GM19239 (cell line): ENCODE data around the gene SLC38A1.

ENCODE experiments used
- DNase-seq: peaks from one replicate; pipeline ENCODE4 v3.0.0; 2011; ENCODE audit warnings: low spot score; ENCODE audit not compliant: insufficient read length
- FAIRE-seq: peaks from 2 replicates; lab custom pipeline; 2011; peaks lifted over from hg19 to GRCh38; lab: Jason Lieb, UNC

SLC38A1 gene

DNA sequence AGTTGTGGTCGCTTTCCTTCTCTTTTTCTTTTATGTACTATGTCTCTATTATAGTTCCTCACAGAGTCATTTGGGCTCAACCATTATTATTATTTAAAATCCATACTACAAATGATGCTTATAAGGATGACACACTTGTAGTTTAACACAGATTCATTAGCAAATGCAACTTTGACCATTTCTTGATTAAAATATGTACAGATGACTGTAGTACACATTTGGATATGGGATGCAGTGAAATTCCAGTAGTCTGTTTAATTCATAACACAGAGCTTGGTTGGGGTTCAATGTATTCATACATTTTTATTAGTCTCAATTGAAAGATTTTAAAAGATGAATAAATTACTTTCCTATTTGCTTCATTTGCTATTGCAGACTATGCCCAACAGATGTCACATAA is 30.0 kb downstream of the SLC38A1 start:
- FAIRE-seq = no peak

DNA sequence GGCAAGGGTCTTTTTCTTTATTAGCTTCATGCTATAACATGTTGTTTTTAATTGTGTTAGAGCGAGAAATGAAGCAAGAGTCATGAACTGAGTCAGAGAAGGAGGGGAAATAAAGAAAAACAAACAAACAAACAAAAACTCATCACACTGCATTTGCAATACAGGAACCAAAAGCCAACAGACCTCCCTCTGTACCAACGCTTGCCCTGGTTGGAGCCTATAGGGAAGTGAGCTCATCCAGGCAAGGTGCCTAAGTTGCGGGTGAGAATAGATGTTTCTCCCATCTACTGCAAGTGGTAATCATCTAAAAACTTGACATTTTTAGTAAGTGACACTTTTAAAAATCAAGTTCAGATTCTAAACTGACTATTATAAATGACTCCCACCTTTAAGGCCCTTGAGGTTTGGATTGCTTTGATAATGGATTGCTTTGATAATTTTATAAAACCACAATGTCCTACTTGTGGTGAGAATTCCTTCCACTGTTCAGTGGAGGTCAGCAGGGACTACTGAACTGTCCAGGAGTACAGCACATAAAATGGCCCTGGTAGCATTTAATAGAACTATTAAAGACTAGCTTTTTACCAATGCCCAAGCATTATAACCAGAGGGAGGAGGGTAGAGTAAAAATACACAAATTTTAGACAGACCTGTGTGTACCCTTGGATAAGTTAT is 31.3 kb downstream of the SLC38A1 start:
- FAIRE-seq (no peak), DNase-seq (no peak)

More for the DNA sequence above, 30.0 kb downstream of the SLC38A1 start:
- DNase-seq = no peak

DNA sequence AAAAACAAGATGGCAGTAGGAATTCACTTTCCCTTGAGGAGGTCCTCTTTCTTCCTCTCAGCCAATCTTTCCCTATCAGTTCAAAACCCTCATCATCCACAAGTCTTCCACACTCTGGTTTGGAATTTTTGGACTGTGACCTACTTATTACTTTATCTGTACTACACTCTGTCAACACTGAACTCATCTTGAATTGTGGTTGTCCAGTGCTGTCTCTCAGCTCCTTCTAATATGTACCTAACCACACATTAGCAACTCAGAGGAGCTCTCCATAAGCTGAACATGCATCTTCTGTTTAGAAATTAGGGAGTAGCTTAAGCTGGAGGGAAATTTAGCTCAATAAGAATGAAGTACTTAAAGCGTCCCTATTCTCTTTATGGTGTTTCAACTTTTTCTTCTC is 34.8 kb downstream of the SLC38A1 start:
- FAIRE-seq (no peak), DNase-seq (no peak)

DNA sequence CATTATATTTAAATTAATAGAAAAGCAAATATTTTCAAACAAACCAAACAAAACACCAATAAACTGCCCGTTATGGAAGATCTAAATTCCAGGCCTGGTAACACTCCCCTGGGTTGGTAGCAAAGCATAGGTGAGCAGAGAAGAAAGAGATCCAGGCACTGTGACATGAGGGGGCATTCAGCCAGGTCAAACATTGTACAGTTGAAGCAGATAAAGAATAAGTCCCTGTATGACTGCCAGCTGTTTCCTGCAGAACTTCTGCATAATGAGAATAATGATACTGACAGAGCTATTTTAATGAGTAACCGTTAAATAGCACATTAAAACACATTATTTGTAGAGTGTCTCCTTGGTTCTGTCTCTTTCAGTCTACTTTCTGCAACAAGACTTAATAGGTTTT is 35.4 kb downstream of the SLC38A1 start:
- FAIRE-seq (no peak), DNase-seq (no peak)

DNA sequence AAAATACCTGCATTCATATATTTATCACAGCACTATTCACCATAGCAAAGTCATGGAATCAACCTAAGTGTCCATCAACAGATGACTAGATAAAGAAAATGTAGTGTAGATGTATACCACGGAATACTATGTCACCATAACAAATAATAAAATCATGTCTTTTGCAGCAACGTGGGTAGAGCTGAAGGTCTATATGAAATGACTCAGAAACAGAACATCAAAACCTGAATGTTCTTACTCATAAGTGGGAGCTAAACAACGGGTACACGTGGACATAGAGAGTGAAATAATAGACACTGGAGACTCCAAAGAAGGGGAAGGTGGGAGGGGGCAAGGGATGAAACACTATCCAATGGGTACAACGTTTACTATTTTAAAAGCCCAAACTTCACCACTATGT is 37.9 kb downstream of the SLC38A1 start:
- FAIRE-seq (no peak), DNase-seq (no peak)

DNA sequence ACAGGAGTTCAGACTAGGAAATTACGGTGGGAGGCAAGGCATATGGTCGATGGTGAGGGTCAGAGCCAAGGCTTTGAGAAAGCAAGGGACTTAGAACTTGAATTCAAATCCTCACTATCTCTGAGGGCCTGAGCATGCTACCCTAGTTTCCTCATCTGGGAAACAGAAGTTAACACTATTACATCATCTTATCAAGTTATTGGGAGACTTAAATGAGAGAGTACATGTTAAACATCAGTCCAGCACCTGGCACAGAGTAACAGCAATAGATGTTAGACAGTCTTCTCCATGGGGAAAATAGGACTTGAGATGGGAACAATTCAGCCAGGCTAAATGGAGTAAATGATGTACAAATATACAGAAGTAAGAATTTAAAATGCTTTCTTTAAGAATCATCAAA is 38.5 kb downstream of the SLC38A1 start:
- DNase-seq = no peak

DNA sequence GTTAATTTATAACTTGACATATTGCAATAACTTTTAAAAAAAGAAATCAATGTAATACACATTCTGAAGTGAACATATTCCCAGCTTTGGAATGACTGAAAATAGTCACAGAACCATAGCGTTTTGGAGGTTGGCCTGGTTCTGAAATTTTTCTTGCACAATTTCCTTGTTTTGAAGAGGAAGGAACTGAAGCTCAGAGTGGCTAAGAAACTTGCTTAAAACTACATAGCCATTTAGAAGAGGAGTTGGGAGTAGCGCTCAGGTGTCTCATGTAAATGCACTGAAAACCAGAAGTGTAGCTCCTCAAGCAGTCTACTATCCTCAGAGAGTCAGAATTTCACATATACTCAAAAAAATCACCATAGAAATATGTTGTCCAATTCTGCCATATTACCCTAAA is 41.2 kb downstream of the SLC38A1 start:
- no peak for DNase-seq
- peak; percentile 82 for FAIRE-seq

More for the DNA sequence above, 38.5 kb downstream of the SLC38A1 start:
- FAIRE-seq = no peak

DNA sequence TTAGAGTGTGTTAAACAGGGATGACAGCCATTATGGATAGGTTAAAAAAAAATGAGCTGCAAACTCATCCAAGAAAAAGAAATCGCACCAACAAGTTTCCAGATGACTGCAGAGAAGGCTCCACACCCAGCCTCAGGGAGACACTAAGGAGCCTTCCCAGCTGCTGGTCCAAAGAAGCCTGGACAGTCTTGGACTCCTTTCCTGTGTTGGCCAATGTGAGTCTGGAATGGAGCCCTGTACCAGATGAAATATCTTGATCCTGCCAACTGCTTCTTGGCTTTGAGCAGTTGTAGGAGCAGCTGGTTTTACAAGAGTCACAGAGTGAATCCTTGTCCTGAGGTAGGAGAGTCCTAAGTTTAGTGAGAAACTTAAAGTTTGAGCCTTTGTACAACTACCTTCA is 44.5 kb downstream of the SLC38A1 start:
- DNase-seq (no peak), FAIRE-seq (no peak)

DNA sequence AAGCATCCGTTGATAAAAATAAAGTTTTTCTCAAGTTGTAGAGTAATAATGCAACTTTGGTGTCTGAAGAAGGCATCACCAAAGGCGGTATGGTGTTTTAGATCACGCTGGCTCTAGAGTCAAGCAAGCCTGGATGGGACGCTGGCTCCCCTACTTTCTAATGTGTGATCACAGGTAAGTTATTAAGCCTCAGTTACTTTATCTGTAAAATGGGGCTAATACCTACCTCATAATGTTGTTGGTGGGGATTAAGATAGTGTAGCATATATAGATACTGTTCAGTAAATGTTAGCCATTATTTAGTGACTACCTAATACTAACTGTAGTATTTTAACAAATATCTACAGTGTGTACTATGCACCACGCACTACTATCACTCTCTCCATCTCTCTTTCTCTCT is 45.8 kb downstream of the SLC38A1 start:
- FAIRE-seq = no peak

DNA sequence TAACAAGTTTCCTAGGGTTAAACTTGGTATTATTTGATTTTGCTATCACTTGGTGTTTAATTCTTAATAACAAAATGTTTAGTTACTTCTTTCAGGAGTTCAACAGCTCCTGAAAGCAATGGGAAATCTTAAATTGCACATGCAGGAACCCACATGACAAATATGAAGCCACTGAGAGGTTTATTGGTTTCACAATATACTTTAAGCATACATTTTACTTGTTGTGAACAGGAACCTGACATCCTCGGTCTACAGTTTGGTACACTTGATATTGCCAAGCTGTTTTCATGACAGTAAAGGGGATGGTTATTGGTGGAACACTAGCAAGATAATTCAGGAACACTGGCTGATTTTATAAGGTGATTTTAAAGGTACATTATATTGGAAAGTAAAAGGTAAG is 46.2 kb downstream of the SLC38A1 start:
- peak; percentile 74 for FAIRE-seq
- DNase-seq = no peak

More for the DNA sequence above, 45.8 kb downstream of the SLC38A1 start:
- DNase-seq = no peak

DNA sequence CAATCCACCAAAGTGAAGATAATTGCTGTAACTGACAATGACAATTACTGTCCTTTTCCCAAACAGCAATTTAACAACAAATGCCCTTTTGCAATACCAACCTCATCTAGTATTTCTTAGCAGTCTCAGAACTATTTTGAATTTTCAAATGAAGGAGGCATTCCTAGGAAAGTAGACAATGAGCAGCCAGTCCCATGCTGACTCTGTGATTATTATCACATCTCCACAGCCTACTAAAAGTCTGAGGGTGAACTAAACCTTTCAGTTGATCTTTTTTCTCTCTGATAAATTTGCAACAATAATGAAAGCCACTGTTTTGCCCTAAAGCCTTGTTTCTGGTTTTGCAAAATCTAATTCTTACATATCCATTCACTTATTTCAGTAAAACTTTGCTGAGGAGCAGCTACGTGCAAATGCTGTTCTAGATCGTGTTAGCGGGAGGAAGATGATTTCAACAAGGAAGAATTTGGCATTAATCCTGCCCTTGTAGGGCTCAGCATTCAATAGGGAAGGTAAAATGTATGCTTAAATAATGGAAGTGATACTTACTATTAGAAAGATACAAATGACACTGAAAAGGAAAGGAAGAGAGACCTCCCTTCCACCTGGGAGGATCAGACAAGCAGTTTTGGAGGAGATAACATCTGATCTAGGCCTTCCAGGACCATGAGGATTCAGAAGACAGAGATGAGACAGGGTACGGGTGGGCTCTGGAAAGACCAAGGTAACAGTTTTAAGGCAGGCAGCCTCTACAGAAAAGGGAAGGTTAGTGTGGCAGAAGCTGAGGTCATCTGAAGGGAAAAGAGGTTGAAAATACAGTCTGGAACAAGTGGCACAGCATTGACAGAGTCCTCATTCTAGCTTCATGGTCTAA is 47.4 kb downstream of the SLC38A1 start:
- FAIRE-seq (no peak), DNase-seq (no peak)

DNA sequence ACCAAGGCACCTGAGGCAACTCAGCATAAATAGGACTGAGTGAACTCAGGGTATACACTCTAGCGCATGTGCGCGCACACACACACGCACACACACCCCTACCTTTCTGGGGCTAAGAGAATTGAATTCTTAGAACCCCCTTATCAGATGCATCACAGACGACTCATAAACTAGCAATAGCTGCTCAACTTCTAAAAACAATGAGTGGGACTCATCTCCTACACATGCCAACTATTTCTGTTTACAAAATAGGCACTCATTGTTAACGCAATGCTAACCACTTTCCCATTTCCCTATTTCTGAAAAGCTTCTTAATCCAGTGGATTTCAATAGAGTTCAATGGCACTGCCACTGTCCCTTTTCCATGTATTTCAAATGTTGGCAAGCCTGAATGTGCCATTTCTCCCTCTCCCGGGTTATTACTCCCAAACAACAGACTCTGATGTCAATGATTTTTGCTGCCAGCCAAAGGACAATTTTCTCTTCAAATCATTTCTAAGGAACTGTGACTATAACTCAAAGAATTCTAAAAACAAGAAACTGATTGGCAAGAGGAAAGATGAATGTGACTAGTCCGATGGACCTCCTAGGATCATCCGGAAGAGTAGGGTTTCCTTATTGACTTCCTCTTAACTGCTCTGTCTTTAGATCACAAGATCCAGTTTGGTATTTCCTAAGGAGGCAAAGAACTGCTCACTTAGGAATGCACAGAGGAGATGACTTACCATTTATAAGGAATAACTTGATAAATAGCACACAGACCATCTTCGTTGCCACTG is 48.8 kb downstream of the SLC38A1 start:
- DNase-seq (no peak), FAIRE-seq (no peak)

DNA sequence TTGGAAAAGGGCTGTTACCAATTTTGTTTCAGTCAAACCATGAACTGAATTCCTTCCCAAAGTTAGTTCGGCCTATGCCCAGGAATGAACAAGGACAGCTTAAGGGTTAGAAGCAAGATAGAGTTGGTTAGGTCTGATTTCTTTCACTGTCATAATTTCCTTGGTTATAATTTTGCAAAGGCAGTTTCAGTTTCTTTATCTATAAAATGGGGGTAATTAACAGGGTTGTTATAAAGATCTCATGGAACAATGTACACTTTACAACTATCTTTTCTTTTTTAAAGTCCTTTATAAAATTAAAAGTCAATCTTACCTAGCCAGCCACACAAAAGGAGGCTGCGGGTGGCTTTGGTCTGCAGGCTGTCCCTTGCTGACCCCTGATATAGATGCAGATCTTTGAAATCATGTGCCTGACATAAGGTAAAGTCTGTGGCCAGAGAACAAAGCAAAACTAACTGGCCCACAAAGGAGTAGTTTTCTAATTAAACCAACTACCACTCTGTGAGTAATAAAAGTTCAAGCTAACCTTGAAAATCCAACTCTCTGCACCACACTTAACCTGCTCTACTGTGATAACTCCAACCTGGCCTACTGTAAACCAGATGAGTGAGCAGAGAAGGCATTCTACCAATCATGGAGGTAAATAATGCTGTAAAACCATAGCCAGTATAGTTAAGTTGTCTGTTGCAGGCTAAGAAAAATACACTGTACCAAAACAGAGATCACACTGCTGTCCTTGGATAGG is 49.5 kb downstream of the SLC38A1 start:
- FAIRE-seq = peak; percentile 35
- no peak for DNase-seq

DNA sequence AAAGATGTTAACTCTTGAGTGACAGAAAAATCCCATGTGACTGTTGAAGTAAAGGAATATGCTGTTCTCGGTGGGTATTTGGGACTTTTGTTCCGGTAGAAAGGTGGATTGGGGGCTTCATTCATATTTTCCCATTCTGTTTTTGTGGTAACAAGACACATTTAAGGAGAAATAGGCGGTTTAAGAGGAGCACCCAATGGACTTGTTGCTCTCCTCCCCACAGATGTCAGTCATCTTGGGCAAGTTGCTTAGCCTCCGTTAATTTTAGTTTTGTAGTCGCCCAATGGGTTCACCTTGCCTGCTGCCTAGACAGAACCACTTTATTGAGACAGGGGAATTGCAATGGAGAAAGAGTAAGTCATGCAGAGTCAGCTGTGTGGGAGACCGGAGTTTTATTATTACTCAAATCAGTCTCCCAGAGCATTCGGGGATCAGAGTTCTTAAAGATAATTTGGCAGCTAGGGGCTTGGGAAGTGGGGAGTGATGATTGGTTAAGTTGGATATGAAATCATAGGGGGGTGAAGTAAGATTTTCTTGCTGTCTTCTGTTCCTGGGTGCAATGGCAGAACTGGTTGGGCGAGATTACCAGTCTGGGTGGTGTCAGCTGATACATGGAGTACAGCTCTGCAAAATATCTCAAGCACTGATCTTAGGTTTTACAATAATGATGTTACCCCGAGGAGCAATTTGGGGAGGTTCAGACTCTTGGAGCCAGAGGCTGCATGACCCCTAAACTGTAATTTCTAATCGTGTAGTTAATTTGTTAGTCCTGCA is 50.3 kb downstream of the SLC38A1 start:
- peak; percentile 39 for FAIRE-seq
- DNase-seq = no peak

DNA sequence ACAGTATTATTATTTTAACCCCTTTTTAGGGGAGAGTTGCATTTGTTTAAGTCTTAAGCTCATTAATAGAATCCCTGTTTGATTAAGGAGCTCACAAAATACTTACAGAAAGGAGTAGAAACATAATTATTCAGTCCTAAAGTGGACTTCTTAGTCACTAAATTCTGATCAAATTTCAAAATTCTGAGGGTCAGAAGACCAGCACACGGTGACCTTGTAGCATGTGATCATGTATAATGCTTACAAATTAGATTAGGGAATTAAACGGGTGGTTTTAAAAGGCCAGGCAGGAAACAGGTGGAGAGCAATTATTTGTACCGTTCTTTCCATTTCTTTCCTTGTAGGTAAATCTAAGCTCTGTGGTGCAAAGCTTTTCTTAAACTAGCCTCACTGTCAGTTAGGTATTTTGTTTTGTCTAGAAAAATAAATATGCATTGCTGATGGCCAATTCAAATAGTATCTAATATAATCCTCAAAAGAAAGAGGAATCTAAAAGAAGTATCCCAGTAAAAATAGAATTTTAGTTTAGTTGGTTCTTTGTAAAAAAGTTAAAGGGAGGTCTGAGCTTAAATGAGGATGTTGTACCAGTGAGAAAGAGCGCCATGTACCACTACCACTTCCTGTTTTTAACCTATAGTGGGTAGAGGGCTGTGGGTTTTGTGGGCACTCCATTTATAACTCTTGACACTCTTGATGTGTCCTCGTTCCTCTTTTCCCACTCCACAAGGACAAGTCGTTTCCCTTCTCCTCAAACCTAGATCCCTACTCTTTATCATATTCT is 51.1 kb downstream of the SLC38A1 start:
- DNase-seq (peak; percentile 13), FAIRE-seq (peak; percentile 80)

DNA sequence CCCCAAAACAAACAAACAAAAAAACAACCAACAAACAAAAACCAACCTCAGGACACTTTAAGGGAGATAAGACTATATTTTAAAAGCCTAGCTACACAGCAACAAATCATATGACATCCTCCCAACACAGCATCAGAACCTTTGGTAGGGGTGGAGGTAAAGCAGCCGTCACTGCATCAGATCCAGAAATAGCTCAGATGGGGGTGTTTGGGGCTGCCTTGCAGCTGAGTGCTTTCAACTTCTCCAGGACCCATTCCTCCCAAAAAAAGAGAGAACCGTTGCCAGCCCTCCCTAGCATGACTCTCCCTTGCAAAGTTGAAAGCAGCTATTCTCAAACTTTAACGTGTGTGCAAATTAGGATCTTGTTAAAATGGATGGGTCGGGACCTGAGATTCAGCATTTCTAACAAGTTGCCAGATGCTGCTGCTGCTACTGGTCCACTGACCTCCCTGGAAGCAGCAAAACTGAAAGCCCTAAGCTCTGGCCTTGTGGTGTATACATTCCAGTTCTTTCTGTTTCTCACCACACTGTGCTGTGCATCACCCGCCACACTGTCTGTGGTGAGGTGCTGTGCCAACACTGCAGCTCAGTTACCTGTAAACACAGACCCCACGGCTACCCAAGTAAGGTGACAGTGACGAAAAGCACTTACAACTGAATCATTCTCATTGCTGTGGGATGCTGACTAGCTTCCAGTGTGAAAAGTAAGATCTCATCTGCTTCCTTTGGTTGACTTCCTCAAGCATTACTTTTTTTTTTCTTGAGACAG is 54.0 kb downstream of the SLC38A1 start:
- peak; percentile 98 for FAIRE-seq
- no peak for DNase-seq

DNA sequence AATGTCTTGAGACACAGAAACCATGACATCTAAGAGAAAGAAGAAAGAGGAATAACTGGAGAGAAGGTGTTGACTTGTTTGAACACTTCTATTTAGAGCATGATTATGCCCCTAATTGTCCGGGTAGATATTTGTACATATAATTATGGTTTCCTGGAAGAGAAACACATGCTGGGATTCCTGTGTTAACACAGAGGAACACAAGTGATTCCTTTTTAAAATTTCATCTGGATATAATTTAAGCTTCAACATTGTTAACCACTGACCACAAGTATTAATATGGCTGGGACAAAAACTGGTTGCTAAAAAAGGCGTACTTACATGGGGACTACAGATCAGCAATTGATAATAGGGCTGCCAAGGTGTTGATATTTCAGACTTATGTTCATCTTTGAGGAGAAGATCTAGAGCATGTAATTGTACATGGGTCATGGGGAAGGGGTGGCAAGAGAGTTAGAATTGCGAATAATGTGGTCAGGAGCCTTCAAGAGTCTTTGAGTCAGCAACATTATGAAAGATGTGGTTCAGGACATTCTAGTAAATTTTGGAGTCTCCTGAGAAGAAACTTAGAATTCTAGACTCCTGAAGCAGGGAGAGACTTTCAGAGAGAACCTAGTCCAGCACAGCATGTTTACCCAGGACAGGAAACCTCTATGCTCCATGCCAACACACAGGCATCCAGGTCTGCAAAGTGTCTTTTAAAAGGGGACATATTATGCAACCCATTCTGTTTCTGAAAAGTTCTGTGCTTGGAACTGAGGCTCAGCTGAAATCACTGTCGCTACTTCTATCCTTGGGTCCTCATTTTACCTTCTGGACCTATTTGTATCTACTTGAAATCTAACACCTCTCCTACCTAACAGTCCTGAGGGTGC is 56.5 kb downstream of the SLC38A1 start:
- DNase-seq = no peak

More for the DNA sequence above, 56.5 kb downstream of the SLC38A1 start:
- no peak for FAIRE-seq
